ENCODE measurements around the gene HSPA1B. TPM values are rescaled to one million over a fixed set of nuclear protein-coding genes. Genes with fewer than 3 reads are reported as not detected.

HSPA1B gene
- total and polyA plus RNA-seq, 2 of the 4 experiments (the other 2 are of a cell fraction) = 61.1 to 93.6 TPM

DNA sequence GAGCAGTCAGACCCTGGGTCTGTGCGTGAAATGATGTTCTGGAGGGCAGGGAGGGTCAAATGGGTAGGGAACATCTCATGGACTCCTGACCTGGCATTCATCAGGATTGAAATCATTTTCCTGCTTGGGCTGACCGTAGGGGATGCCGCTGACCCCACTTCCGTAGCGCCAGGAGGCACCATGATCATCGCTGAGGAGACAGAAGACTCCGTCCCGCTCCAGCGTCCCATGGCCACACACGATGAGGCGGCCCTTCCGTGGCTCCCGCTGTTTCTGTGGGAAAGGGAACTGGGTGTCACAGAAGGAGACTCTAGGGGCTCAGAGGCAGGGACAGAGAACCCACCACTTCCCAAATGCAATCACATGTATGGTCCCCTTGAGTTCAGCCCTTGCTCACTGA lies 32.8 kb downstream of the HSPA1B start:
- intact Hi-C loops (cut with micrococcal nuclease) = no loop called here
- in situ Hi-C loops (cut with MboI; ENCODE audit: low sequenced_read_pairs) = no loop called here
- H3K27me3 ChIP-seq (ENCODE audit: control insufficient read depth, insufficient read depth, low read length) = no peaks in the 10 kb centered on the region

More for the DNA sequence above, 32.8 kb downstream of the HSPA1B start:
- H3K9me3 ChIP-seq (ENCODE audit: control insufficient read depth, insufficient read depth, low read length) = no peaks in the 10 kb centered on the region
- H3K56ac ChIP-seq (ENCODE audit: extremely low read depth, insufficient read depth, low read length) = no peak overlapping the region
- no peak overlapping the region for H3K4me3 ChIP-seq (ENCODE audit: insufficient read depth, low read depth, low read length)
- H2AFZ ChIP-seq (replicated peaks; ENCODE audit: low read length, poor library complexity) = no peak overlapping the region
- TF ChIP-seq NFE2L2 (IDR thresholded peaks at IDR 0.05; ENCODE audit: low read depth, low read length) = no peak
- no peak for TF ChIP-seq RFX5 (IDR thresholded peaks at IDR 0.05; ENCODE audit: low read depth, low read length)
- TF ChIP-seq, protein P1, sequence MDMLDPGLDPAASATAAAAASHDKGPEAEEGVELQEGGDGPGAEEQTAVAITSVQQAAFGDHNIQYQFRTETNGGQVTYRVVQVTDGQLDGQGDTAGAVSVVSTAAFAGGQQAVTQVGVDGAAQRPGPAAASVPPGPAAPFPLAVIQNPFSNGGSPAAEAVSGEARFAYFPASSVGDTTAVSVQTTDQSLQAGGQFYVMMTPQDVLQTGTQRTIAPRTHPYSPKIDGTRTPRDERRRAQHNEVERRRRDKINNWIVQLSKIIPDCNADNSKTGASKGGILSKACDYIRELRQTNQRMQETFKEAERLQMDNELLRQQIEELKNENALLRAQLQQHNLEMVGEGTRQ (IDR thresholded peaks at IDR 0.05; ENCODE audit: low read depth, low read length) = no peak
- TF ChIP-seq FOS (IDR thresholded peaks at IDR 0.05; ENCODE audit: low read depth, low read length) = no peak
- TF ChIP-seq CHD1 (IDR thresholded peaks at IDR 0.05; ENCODE audit: low read depth, low read length) = no peak
- no peak overlapping the region for H3K14ac ChIP-seq (replicated peaks; ENCODE audit: low read depth, low read length)
- H2BK5ac ChIP-seq (ENCODE audit: low read depth, low read length, poor library complexity, severe bottlenecking) = no peak overlapping the region
- no peak for DNase-seq
- H3K4me1 ChIP-seq (ENCODE audit: control insufficient read depth, insufficient read depth, low read length) = peaks cover 4% of the 10 kb centered on the region
- dilution Hi-C loops (cut with HindIII; ENCODE audit: low sequenced_read_pairs, unreplicated experiment) = no loop called here
- BruUV-seq (replicated peaks) = no TSS peak
- H2BK20ac ChIP-seq (ENCODE audit: low read depth, low read length) = no peak overlapping the region
- H3K79me1 ChIP-seq (ENCODE audit: low read depth in 1 of 2, low read length in 2 of 2) = peaks cover 7 to 20% of the 10 kb centered on the region in 2 experiments; a peak in 2 of 4 replicates
- no peak overlapping the region for H3K4me2 ChIP-seq (ENCODE audit: low read depth, low read length)
- ChIA-PET CTCF (no interaction called here), POLR2A (ENCODE audit: unreplicated experiment) (no interaction called here)
- H3K4ac ChIP-seq (ENCODE audit: low read depth, low read length) = no peak overlapping the region
- WGBS, 2 experiments (ENCODE audit: extremely low coverage in 2 of 2, insufficient read length in 1 of 2) = 100% methylated on average over 1 of the region's 13 CpGs; no CpG with 5 or more reads in 1 of the 2 experiments
- no peak overlapping the region for H3K23ac ChIP-seq (ENCODE audit: low read depth, low read length)
- H4K91ac ChIP-seq (ENCODE audit: insufficient read depth, low read depth, low read length) = no peak overlapping the region
- no peak overlapping the region for H2BK15ac ChIP-seq (ENCODE audit: low read depth, low read length)
- no peak overlapping the region for H3K18ac ChIP-seq (ENCODE audit: low read depth, low read length)
- H2BK120ac ChIP-seq (ENCODE audit: low read depth, low read length) = no peak overlapping the region
- H2AK9ac ChIP-seq (replicated peaks; ENCODE audit: low read depth, low read length, poor library complexity) = no peak overlapping the region
- no peak overlapping the region for H2AK5ac ChIP-seq (ENCODE audit: low read depth, low read length)
- H4K20me1 ChIP-seq (ENCODE audit: insufficient read depth, low read length) = no peaks in the 10 kb centered on the region
- no peak overlapping the region for H4K5ac ChIP-seq (ENCODE audit: low read depth, low read length)
- ATAC-seq (ENCODE audit: low read depth) = no peak
- H4K8ac ChIP-seq (ENCODE audit: low read depth in 2 of 2, low read length in 2 of 2) = no peak overlapping the region
- H3K9ac ChIP-seq (ENCODE audit: low read depth, low read length) = no peak overlapping the region
- H3K36me3 ChIP-seq (ENCODE audit: control insufficient read depth, insufficient read depth, low read length) = peaks cover 23% of the 10 kb centered on the region
- H3K27ac ChIP-seq (ENCODE audit: insufficient read depth, low read length) = no peak overlapping the region
- peaks cover 2% of the 10 kb centered on the region; the same call in 1 of the 2 replicates for H3K9me1 ChIP-seq (ENCODE audit: insufficient read depth, low read length)

Measured in IMR-90 (cell line).